Activated CD8-positive, alpha-beta T cell treated with anti-CD3 and anti-CD28 coated beads, Interleukin-2, amount 10 ng/mL, durations not matched to agents 7 days and 5 days (primary cell): ENCODE data around the gene ZNF320. TPM values are rescaled to one million over a fixed set of nuclear protein-coding genes. Genes with fewer than 3 reads are reported as not detected.
"Not testable (repeated sequence)": the region's sequence is repeated elsewhere in the genome, so short reads cannot be mapped to it uniquely, and the experiment has no call there.

Experiments
- ATAC-seq: fragments of 150-1000 bp; cut with Tn5 transposase; one replicate; pipeline ENCODE4 v1.10.0; 2021; ENCODE audit warnings: moderate library complexity
- CTCF ChIA-PET: fragments of 350-600 bp; sonication (Branson Sonifier 250); formaldehyde crosslinking; loops from one replicate; lab custom pipeline; 2021; ENCODE audit warnings: antibody characterized with exemption; lab: Charles Lee
- POLR2A ChIA-PET: fragments of 350-600 bp; sonication (Branson Sonifier 250); formaldehyde crosslinking; loops from one replicate; lab custom pipeline; 2021; ENCODE audit warnings: antibody characterized with exemption; lab: Charles Lee
- DNase-seq: peaks from one replicate; pipeline ENCODE4 v3.0.0-alpha.2; 2020
- H3K27ac Mint-ChIP-seq: one replicate; pipeline ENCODE4 v1.8.0; 2021; ENCODE audit warnings: mild to moderate bottlenecking, mixed read lengths
- H3K27me3 Mint-ChIP-seq: one replicate; pipeline ENCODE4 v1.8.0; 2021; ENCODE audit warnings: low read depth, mixed read lengths
- H3K36me3 Mint-ChIP-seq: one replicate; pipeline ENCODE4 v1.8.0; 2021; ENCODE audit warnings: low read depth, mixed read lengths
- H3K4me1 Mint-ChIP-seq: one replicate; pipeline ENCODE4 v1.8.0; 2021; ENCODE audit warnings: low read depth, mixed read lengths
- H3K4me3 Mint-ChIP-seq: one replicate; pipeline ENCODE4 v1.8.0; 2021; ENCODE audit warnings: mild to moderate bottlenecking, mixed read lengths
- H3K9me3 Mint-ChIP-seq: one replicate; pipeline ENCODE4 v1.8.0; 2022; ENCODE audit warnings: mixed read lengths; ENCODE audit not compliant: insufficient read depth
- total RNA-seq, 2 experiments: library from RNA; stranded (reverse); gene quantifications; one replicate each; pipeline ENCODE4 v1.2.3, GENCODE V29; 2021

ZNF320 gene
- total RNA-seq: 10 to 100 TPM in 1 of 2 experiments, 1 to 10 TPM in 1; 7.9 to 10.5 TPM

- H3K9me3 Mint-ChIP-seq: peaks cover 6% of the 10 kb centered on the region
- peaks cover 37% of the 10 kb centered on the region for H3K36me3 Mint-ChIP-seq
- H3K27me3 Mint-ChIP-seq: no peaks in the 10 kb centered on the region
- peaks cover 8% of the 10 kb centered on the region for H3K4me1 Mint-ChIP-seq
- CTCF ChIA-PET: no interaction called here
- ATAC-seq: peak; percentile 100
- H3K27ac Mint-ChIP-seq: peak within 1 kb of the TSS; percentile 97
- peak; percentile 96 for DNase-seq
- peak within 1 kb of the TSS; percentile 90 for H3K4me3 Mint-ChIP-seq
- POLR2A ChIA-PET: interaction anchor here (0.9 kb wide), 1 partner anchor 13 kb away, joined by 3 read pairs; no protein-coding TSS in a partner anchor
Measured at GRCh38 chr19:52897138-52897935, at the start of gene ZNF320. ZNF320 (minus strand) TSS chr19:52897635; CDS start chr19:52890255, 7,380 bp downstream.

- peaks cover 51% of the 10 kb centered on the region for H3K9me3 Mint-ChIP-seq
- ATAC-seq (no peak), DNase-seq (no peak)
- H3K36me3 Mint-ChIP-seq: peaks cover 40% of the 10 kb centered on the region
- peaks cover 5% of the 10 kb centered on the region for H3K4me1 Mint-ChIP-seq
- no peak overlapping the region for H3K27ac Mint-ChIP-seq
- POLR2A ChIA-PET: interaction anchor here (0.6 kb wide), 1 partner anchor 420 kb away, joined by 4 read pairs; no protein-coding TSS in a partner anchor
- no peaks in the 10 kb centered on the region for H3K27me3 Mint-ChIP-seq
- CTCF ChIA-PET: no interaction called here
- H3K4me3 Mint-ChIP-seq: no peak overlapping the region
Measured at GRCh38 chr19:52946322-52947310, 49.2 kb upstream of the ZNF320 start.

GRCh38 chr19:52945652-52946321, 48.4 kb upstream of the ZNF320 start:
- CTCF ChIA-PET: no interaction called here
- POLR2A ChIA-PET: no interaction called here
- DNase-seq (no peak), ATAC-seq (no peak)
- peaks cover 13% of the 10 kb centered on the region for H3K4me1 Mint-ChIP-seq
- peaks cover 43% of the 10 kb centered on the region for H3K9me3 Mint-ChIP-seq
- no peaks in the 10 kb centered on the region for H3K27me3 Mint-ChIP-seq
- H3K27ac Mint-ChIP-seq: no peak overlapping the region
- no peak overlapping the region for H3K4me3 Mint-ChIP-seq
- H3K36me3 Mint-ChIP-seq: peaks cover 35% of the 10 kb centered on the region

- H3K4me3 Mint-ChIP-seq, H3K27me3 Mint-ChIP-seq, CTCF ChIA-PET, H3K27ac Mint-ChIP-seq, DNase-seq, ATAC-seq, POLR2A ChIA-PET: not testable (repeated sequence)
- Mint-ChIP-seq H3K9me3 (peaks cover 34% of the 10 kb centered on the region), H3K36me3 (peaks cover 29% of the 10 kb centered on the region), H3K4me1 (peaks cover 16% of the 10 kb centered on the region)
Measured at GRCh38 chr19:52944703-52945493, 47.5 kb upstream of the ZNF320 start.

GRCh38 chr19:52943884-52944643, 46.6 kb upstream of the ZNF320 start:
- ChIA-PET POLR2A (no interaction called here), CTCF (no interaction called here)
- peaks cover 19% of the 10 kb centered on the region for H3K4me1 Mint-ChIP-seq
- peaks cover 25% of the 10 kb centered on the region for H3K36me3 Mint-ChIP-seq
- H3K27ac Mint-ChIP-seq: no peak overlapping the region
- H3K9me3 Mint-ChIP-seq: peaks cover 27% of the 10 kb centered on the region
- no peak overlapping the region for H3K4me3 Mint-ChIP-seq
- ATAC-seq (no peak), DNase-seq (no peak)
- no peaks in the 10 kb centered on the region for H3K27me3 Mint-ChIP-seq

GRCh38 chr19:52943134-52943883, 45.9 kb upstream of the ZNF320 start:
- peaks cover 25% of the 10 kb centered on the region for H3K4me1 Mint-ChIP-seq
- peaks cover 32% of the 10 kb centered on the region for H3K36me3 Mint-ChIP-seq
- peaks cover 26% of the 10 kb centered on the region for H3K9me3 Mint-ChIP-seq
- H3K27ac Mint-ChIP-seq: peak overlapping the region; percentile 92
- CTCF ChIA-PET: no interaction called here
- peak overlapping the region; percentile 93 for H3K4me3 Mint-ChIP-seq
- DNase-seq: no peak
- POLR2A ChIA-PET: no interaction called here
- no peaks in the 10 kb centered on the region for H3K27me3 Mint-ChIP-seq
- ATAC-seq: no peak

- H3K36me3 Mint-ChIP-seq: peaks cover 31% of the 10 kb centered on the region
- peak; percentile 99 for ATAC-seq
- no peaks in the 10 kb centered on the region for H3K27me3 Mint-ChIP-seq
- H3K27ac Mint-ChIP-seq: peak overlapping the region; percentile 92
- ChIA-PET POLR2A (no interaction called here), CTCF (no interaction called here)
- H3K9me3 Mint-ChIP-seq: peaks cover 21% of the 10 kb centered on the region
- peak overlapping the region; percentile 93 for H3K4me3 Mint-ChIP-seq
- peaks cover 27% of the 10 kb centered on the region for H3K4me1 Mint-ChIP-seq
- peak; percentile 97 for DNase-seq
Measured at GRCh38 chr19:52942386-52943133, 45.1 kb upstream of the ZNF320 start.

GRCh38 chr19:52941941-52942385, 44.5 kb upstream of the ZNF320 start:
- POLR2A ChIA-PET: interaction anchor here (1.5 kb wide), 1 partner anchor 20 kb away, joined by 3 read pairs; no protein-coding TSS in a partner anchor
- peak overlapping the region; percentile 93 for H3K4me3 Mint-ChIP-seq

GRCh38 chr19:52941523-52941922, 44.1 kb upstream of the ZNF320 start:
- Mint-ChIP-seq H3K4me3 (peak overlapping the region; percentile 93), H3K27ac (peak overlapping the region; percentile 92), H3K4me1 (peaks cover 29% of the 10 kb centered on the region), H3K9me3 (peaks cover 15% of the 10 kb centered on the region), H3K36me3 (peaks cover 39% of the 10 kb centered on the region)
- ATAC-seq, H3K27me3 Mint-ChIP-seq, DNase-seq, CTCF ChIA-PET: not testable (repeated sequence)
- POLR2A ChIA-PET: interaction anchor here (1.5 kb wide), 1 partner anchor 20 kb away, joined by 3 read pairs; no protein-coding TSS in a partner anchor

More at GRCh38 chr19:52941941-52942385, 44.5 kb upstream of the ZNF320 start:
- H3K9me3 Mint-ChIP-seq: peaks cover 16% of the 10 kb centered on the region
- CTCF ChIA-PET: no interaction called here
- peaks cover 27% of the 10 kb centered on the region for H3K4me1 Mint-ChIP-seq
- no peaks in the 10 kb centered on the region for H3K27me3 Mint-ChIP-seq
- peak; percentile 37 for ATAC-seq
- DNase-seq: peak; percentile 39
- peaks cover 35% of the 10 kb centered on the region for H3K36me3 Mint-ChIP-seq
- peak overlapping the region; percentile 92 for H3K27ac Mint-ChIP-seq
